ENCODE data around the gene KRT33A. TPM values are rescaled to one million over a fixed set of nuclear protein-coding genes. Genes with fewer than 3 reads are reported as not detected.

KRT33A gene
- total and polyA plus RNA-seq, 2 experiments from 2014 or later: not detected

DNA sequence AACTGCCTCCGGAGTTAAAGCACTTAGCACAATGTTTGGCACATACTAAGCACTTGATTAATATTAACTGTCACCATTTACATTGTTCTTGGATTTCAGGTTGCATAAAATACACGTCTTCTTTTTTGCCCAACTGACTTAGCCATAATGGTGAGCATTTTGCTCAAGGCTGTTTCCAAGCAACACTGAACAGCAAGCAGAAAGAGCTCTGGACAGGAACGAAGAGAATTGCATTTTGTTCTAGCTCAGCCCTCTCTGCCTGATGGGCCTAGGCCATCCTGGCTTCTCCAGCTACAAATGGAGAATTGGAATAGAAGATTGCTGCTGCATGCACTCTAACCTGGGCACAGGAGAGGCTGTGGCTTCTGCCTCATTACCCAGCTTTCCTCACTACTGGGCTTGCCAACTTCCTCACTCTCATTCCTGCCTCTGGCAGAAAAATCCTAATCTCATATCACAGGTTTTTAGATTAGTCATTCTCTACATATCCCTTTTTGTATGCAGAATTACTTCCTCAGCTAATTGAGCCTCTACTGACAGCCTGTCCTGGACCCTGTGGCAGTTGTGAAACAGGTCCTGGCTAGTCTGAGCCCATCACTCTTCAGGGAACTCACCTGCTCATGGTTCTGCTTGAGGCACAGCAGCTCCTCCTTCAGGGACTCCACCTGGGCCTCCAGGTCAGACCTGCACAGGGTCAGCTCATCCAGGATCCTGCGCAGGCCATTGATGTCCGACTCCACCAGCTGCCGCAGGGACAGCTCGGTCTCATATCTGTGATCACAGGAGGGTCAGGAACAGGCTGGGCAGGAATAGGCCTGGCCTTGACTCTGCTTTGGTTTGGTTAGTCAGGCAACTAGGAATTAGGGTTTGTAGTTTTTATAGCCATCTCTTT lies 2.5 kb downstream of the KRT33A start:
- H3K4me1 ChIP-seq (ENCODE audit: insufficient read depth): no peaks in the 10 kb centered on the region
- no peaks in the 10 kb centered on the region for H3K27me3 ChIP-seq (ENCODE audit: insufficient read depth)
- Mint-ChIP-seq H3K9me3 (peaks cover 8% of the 10 kb centered on the region), H3K27me3 (ENCODE audit: insufficient read depth, low read depth, poor library complexity) (no peaks in the 10 kb centered on the region), H3K4me3 (no peak overlapping the region), H3K27ac (no peak overlapping the region), H3K36me3 (ENCODE audit: low read depth) (no peaks in the 10 kb centered on the region; the same call in 2 of the 3 replicates), H3K4me1 (no peaks in the 10 kb centered on the region)
- no peak for ATAC-seq
- 0 out of 2 replicates have a peak, but pooled peaks cover 10% of the 10 kb centered on the region for H3K9me2 ChIP-seq (ENCODE audit: insufficient read depth)
- TF ChIP-seq, protein P1, sequence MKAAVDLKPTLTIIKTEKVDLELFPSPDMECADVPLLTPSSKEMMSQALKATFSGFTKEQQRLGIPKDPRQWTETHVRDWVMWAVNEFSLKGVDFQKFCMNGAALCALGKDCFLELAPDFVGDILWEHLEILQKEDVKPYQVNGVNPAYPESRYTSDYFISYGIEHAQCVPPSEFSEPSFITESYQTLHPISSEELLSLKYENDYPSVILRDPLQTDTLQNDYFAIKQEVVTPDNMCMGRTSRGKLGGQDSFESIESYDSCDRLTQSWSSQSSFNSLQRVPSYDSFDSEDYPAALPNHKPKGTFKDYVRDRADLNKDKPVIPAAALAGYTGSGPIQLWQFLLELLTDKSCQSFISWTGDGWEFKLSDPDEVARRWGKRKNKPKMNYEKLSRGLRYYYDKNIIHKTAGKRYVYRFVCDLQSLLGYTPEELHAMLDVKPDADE (IDR thresholded peaks at IDR 0.05): no peak
- TF ChIP-seq EZH2 (IDR thresholded peaks at IDR 0.05; ENCODE audit: low read depth, unreplicated experiment) (no peak), EZH2phosphoT487 (IDR thresholded peaks at IDR 0.05; ENCODE audit: unreplicated experiment) (no peak), NANOG (IDR thresholded peaks at IDR 0.05; ENCODE audit: borderline replicate concordance) (no peak), POLR2AphosphoS5 (IDR thresholded peaks at IDR 0.05; ENCODE audit: low read depth) (no peak), ZNF331 (CRISPR knock-in tag; IDR thresholded peaks at IDR 0.05; ENCODE audit: low read depth) (no peak), ZNF114 (CRISPR knock-in tag; IDR thresholded peaks at IDR 0.05) (no peak), CREB1 (CRISPR knock-in tag; IDR thresholded peaks at IDR 0.05; ENCODE audit: low read depth) (no peak), JUNB (IDR thresholded peaks at IDR 0.05; ENCODE audit: unreplicated experiment) (no peak), ZNF462 (CRISPR knock-in tag; IDR thresholded peaks at IDR 0.05) (no peak), STAT1 (IDR thresholded peaks at IDR 0.05; ENCODE audit: unreplicated experiment) (no peak)
- TF ChIP-seq, protein P2, sequence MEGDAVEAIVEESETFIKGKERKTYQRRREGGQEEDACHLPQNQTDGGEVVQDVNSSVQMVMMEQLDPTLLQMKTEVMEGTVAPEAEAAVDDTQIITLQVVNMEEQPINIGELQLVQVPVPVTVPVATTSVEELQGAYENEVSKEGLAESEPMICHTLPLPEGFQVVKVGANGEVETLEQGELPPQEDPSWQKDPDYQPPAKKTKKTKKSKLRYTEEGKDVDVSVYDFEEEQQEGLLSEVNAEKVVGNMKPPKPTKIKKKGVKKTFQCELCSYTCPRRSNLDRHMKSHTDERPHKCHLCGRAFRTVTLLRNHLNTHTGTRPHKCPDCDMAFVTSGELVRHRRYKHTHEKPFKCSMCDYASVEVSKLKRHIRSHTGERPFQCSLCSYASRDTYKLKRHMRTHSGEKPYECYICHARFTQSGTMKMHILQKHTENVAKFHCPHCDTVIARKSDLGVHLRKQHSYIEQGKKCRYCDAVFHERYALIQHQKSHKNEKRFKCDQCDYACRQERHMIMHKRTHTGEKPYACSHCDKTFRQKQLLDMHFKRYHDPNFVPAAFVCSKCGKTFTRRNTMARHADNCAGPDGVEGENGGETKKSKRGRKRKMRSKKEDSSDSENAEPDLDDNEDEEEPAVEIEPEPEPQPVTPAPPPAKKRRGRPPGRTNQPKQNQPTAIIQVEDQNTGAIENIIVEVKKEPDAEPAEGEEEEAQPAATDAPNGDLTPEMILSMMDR (conservative IDR thresholded peaks at IDR 0.05; ENCODE audit: low read depth in 2 of 2): no peak
- TF ChIP-seq, protein P3, sequence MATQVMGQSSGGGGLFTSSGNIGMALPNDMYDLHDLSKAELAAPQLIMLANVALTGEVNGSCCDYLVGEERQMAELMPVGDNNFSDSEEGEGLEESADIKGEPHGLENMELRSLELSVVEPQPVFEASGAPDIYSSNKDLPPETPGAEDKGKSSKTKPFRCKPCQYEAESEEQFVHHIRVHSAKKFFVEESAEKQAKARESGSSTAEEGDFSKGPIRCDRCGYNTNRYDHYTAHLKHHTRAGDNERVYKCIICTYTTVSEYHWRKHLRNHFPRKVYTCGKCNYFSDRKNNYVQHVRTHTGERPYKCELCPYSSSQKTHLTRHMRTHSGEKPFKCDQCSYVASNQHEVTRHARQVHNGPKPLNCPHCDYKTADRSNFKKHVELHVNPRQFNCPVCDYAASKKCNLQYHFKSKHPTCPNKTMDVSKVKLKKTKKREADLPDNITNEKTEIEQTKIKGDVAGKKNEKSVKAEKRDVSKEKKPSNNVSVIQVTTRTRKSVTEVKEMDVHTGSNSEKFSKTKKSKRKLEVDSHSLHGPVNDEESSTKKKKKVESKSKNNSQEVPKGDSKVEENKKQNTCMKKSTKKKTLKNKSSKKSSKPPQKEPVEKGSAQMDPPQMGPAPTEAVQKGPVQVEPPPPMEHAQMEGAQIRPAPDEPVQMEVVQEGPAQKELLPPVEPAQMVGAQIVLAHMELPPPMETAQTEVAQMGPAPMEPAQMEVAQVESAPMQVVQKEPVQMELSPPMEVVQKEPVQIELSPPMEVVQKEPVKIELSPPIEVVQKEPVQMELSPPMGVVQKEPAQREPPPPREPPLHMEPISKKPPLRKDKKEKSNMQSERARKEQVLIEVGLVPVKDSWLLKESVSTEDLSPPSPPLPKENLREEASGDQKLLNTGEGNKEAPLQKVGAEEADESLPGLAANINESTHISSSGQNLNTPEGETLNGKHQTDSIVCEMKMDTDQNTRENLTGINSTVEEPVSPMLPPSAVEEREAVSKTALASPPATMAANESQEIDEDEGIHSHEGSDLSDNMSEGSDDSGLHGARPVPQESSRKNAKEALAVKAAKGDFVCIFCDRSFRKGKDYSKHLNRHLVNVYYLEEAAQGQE (IDR thresholded peaks at IDR 0.05; ENCODE audit: unreplicated experiment): no peak
- H3K4me3 ChIP-seq: no peak overlapping the region
- no peak overlapping the region for H3K27ac ChIP-seq (ENCODE audit: low read depth)
- H3K4me2 ChIP-seq: no peak overlapping the region
- no peak for DNase-seq (ENCODE audit: low spot score)
- H3F3A ChIP-seq (replicated peaks; ENCODE audit: low read depth): no peaks in the 10 kb centered on the region
- no peaks in the 10 kb centered on the region for H3K79me2 ChIP-seq (replicated peaks; ENCODE audit: insufficient read depth)
- no peak overlapping the region for H2AFZ ChIP-seq
- no peaks in the 10 kb centered on the region for H3K36me3 ChIP-seq (ENCODE audit: insufficient read depth)
- H4K20me1 ChIP-seq (replicated peaks; ENCODE audit: insufficient read depth): 0 out of 2 replicates have a peak, but pooled peaks cover 4% of the 10 kb centered on the region

All from GM23338 (cell line).